D341Med (cell line): ENCODE measurements around the gene TMEM164.
A peak's percentile ranks its signal among the peaks of the same experiment; 100 is the strongest.
"Not testable (repeated sequence)": the region's sequence is repeated elsewhere in the genome, so short reads cannot be mapped to it uniquely, and the experiment has no call there.

Experiments
- DNase-seq: peaks from one replicate; pipeline ENCODE4 v3.0.0; 2012; ENCODE audit warnings: low spot score

TMEM164 gene

GRCh38 chrX:110002300-110003166, at the start of gene TMEM164:
TMEM164 (plus strand) TSS chrX:110003114; CDS start chrX:110003775, 661 bp downstream.
- peak; percentile 82 for DNase-seq

- no peak for DNase-seq
Observed at GRCh38 chrX:109954333-109954732, 48.6 kb upstream of the TMEM164 start.

- DNase-seq = no peak
Observed at GRCh38 chrX:109954955-109955354, 48.0 kb upstream of the TMEM164 start.

- DNase-seq = no peak
Observed at GRCh38 chrX:109958266-109958665, 44.6 kb upstream of the TMEM164 start.

GRCh38 chrX:109959356-109959871, 43.5 kb upstream of the TMEM164 start:
- no peak for DNase-seq

- no peak for DNase-seq
Observed at GRCh38 chrX:109964390-109964789, 38.5 kb upstream of the TMEM164 start.

GRCh38 chrX:109966246-109966645, 36.7 kb upstream of the TMEM164 start:
- DNase-seq = no peak

- no peak for DNase-seq
Observed at GRCh38 chrX:109967156-109967555, 35.8 kb upstream of the TMEM164 start.

GRCh38 chrX:109970841-109971240, 32.1 kb upstream of the TMEM164 start:
- not testable (repeated sequence) for DNase-seq

GRCh38 chrX:109974906-109975655, 27.8 kb upstream of the TMEM164 start:
- DNase-seq = no peak

- DNase-seq = not testable (repeated sequence)
Observed at GRCh38 chrX:109985210-109985609, 17.7 kb upstream of the TMEM164 start.

- DNase-seq = no peak
Observed at GRCh38 chrX:109987884-109988283, 15.0 kb upstream of the TMEM164 start.

GRCh38 chrX:109990582-109991276, 12.2 kb upstream of the TMEM164 start:
- no peak for DNase-seq

GRCh38 chrX:109992203-109992602, 10.7 kb upstream of the TMEM164 start:
- DNase-seq = no peak

- no peak for DNase-seq
Observed at GRCh38 chrX:109995155-109995554, 7.8 kb upstream of the TMEM164 start.

- DNase-seq = no peak
Observed at GRCh38 chrX:109997786-109998452, 5.0 kb upstream of the TMEM164 start.

- no peak for DNase-seq
Observed at GRCh38 chrX:110000000-110000399, 2.9 kb upstream of the TMEM164 start.

GRCh38 chrX:110000847-110001713, 1.8 kb upstream of the TMEM164 start:
- no peak for DNase-seq

- peak; percentile 30 for DNase-seq
Observed at GRCh38 chrX:110001740-110002299, 1.1 kb upstream of the TMEM164 start.
